ENCODE results near the gene SMPX.

DNA sequence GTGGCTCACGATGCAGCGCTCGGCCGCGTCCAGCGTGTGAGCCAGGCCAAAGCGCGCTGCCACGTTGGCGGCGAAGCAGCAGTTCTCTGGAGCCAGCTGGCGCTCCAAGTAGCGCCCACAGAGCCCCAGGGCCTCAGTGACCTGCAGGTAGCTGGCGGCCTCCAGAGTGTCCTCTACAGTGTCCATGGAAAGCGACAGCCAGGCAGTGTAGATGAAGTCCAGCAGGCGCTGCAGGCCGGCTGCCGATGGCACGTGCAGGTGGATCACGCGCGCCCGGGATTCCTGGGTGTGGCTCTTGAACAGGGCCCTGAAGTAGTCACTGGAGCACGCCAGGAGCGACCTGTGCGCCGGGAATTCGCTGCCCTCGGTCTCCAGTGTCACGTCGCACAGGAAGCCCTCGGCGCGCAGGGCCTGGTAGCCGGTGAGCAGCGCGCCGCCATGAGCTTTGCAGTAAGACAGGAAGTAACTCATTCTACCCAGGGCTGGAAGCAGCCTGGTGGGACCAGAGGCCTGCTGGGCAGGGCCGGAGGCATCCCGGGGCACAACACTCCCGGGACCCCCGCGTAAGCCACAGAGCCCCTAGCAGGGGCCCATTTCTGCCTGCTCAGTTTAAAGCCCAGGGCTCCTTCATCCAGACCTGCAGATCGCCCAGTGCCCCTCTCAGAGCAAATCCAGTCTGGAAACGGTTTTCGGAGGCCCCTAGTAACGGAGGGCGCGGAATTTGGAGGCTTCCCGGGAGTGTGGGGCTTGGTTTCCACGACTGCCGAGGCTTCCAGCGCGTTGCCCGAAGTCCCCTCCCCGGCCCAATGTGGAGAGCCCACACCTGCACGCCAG lies 100.4 kb downstream of the SMPX start:
- TF ChIP-seq CTCF (IDR thresholded peaks at IDR 0.05; ENCODE audit: low read depth, low read length, missing input control) (no peak), JUND (IDR thresholded peaks at IDR 0.05) (no peak), YY1 (IDR thresholded peaks at IDR 0.05) (no peak), SP1 (IDR thresholded peaks at IDR 0.05) (no peak), FOXA1 (IDR thresholded peaks at IDR 0.05) (no peak), EGR1 (IDR thresholded peaks at IDR 0.05; ENCODE audit: low read depth in 2 of 2) (no peak), ATF3 (IDR thresholded peaks at IDR 0.05) (no peak), RXRA (IDR thresholded peaks at IDR 0.05) (no peak), RAD21 (IDR thresholded peaks at IDR 0.05) (no peak), GABPA (IDR thresholded peaks at IDR 0.05 in 1 of 2, conservative IDR thresholded peaks at IDR 0.05 in 1 of 2) (no peak), ZBTB33 (IDR thresholded peaks at IDR 0.05) (no peak)
- TF ChIP-seq, protein P1, sequence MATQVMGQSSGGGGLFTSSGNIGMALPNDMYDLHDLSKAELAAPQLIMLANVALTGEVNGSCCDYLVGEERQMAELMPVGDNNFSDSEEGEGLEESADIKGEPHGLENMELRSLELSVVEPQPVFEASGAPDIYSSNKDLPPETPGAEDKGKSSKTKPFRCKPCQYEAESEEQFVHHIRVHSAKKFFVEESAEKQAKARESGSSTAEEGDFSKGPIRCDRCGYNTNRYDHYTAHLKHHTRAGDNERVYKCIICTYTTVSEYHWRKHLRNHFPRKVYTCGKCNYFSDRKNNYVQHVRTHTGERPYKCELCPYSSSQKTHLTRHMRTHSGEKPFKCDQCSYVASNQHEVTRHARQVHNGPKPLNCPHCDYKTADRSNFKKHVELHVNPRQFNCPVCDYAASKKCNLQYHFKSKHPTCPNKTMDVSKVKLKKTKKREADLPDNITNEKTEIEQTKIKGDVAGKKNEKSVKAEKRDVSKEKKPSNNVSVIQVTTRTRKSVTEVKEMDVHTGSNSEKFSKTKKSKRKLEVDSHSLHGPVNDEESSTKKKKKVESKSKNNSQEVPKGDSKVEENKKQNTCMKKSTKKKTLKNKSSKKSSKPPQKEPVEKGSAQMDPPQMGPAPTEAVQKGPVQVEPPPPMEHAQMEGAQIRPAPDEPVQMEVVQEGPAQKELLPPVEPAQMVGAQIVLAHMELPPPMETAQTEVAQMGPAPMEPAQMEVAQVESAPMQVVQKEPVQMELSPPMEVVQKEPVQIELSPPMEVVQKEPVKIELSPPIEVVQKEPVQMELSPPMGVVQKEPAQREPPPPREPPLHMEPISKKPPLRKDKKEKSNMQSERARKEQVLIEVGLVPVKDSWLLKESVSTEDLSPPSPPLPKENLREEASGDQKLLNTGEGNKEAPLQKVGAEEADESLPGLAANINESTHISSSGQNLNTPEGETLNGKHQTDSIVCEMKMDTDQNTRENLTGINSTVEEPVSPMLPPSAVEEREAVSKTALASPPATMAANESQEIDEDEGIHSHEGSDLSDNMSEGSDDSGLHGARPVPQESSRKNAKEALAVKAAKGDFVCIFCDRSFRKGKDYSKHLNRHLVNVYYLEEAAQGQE (IDR thresholded peaks at IDR 0.05), result no peak
- TF ChIP-seq, protein P2, sequence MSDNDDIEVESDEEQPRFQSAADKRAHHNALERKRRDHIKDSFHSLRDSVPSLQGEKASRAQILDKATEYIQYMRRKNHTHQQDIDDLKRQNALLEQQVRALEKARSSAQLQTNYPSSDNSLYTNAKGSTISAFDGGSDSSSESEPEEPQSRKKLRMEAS (IDR thresholded peaks at IDR 0.05), result no peak

All from liver (tissue), 3 donors.